Sigmoid colon (tissue), 4 donors: Measurements from ENCODE around the gene LEMD2.

Experiments
- EP300 ChIP-seq, 4 donors: sonication (generic); formaldehyde crosslinking; IDR thresholded peaks; one replicate each; pipeline ENCODE4 v1.6.1; 2017; ENCODE audit warnings: antibody characterized with exemption in 4 of 4
- POLR2A ChIP-seq, 2 donors: fragments of 450-650 bp; IDR thresholded peaks; one replicate each; pipeline ENCODE4 v1.6.1; 2016; ENCODE audit warnings: antibody characterized with exemption in 2 of 2, mild to moderate bottlenecking in 2 of 2, moderate library complexity in 2 of 2

DNA sequence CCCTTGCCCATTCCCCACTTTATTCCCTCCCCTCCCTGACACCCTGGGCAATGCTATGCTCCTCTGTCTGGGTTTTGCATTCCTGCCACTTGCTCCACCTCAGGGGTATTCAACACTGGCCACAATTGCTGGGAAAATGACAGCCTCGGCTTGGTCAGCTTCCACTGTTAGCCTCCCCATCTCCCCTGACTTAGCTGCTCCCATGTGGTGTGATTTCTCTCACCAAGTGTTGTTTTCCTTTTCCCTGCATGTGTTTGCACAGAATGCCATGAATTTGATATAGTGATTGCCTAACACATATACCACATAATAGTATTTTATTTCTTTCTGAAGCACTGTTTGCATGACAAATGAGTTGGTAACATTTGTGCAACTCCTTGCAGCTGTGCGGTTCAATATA is 1.4 kb upstream of the LEMD2 start:
- TF ChIP-seq POLR2A (IDR thresholded peaks at IDR 0.05) (no peak), EP300 (IDR thresholded peaks at IDR 0.05) (no peak)
